Amniotic stem cell (primary cell): ENCODE measurements around the gene SLC15A5.

Source experiments
- DNase-seq: peaks from one replicate; lab custom pipeline; 2025; lab: John Stamatoyannopoulos, UW

The SLC15A5 gene

DNA sequence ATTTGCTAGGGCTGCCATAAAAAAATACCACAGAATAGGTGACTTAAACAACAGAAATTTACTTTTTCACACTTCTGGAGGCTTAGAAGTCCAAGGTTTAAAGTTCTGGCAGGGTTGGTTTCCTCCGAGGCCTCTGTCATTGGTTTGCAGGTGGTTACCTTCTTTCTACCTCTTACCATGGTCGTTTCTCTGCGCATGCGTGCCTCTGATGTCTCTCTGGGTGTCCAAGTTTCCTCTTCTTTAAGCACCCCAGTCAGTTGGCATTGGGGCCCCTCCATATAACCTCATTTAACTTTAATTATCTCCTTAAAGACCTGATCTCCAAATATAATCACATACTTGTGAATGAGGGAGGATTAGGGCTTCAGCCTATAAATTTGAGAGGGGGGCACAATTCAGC, 103.2 kb downstream of the SLC15A5 start:
- no peak for DNase-seq

DNA sequence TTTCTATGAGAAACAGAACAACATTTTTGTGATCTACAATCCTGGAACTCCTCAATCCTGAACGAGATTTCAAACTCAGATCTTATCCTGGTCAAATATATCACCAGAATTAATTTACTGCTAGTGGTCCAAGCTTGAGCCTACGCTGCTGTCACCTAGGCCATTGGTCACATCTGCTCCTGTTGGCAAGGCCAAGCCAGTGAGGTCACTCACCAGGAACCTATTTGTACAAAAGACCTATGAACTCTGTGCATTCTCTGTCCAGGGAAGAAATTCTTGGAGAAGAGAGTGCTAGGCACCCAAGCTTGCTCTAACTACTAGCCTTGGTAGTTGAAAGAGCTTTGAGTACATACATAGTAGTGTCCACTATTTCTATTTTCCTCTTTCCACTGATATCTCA, 106.1 kb downstream of the SLC15A5 start:
- DNase-seq: no peak

DNA sequence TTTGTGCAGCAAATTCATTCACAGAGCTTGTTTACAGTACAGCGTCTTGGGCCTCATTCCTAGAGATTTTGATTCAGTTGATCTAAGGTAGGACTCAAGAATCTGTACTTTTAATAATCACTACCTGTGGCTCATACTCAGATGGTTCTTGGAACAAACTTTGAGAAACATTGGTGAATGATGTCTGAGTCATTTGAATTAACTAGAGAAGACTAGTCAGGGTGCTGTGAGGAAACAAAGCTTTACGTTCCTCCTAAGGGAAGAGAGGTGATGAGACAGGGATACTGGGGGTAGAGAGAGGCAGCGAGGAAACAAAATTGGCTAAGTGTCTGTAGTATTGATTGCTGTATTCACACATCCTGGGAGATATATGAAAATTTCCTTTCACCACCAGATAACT, 109.4 kb downstream of the SLC15A5 start:
- no peak for DNase-seq

DNA sequence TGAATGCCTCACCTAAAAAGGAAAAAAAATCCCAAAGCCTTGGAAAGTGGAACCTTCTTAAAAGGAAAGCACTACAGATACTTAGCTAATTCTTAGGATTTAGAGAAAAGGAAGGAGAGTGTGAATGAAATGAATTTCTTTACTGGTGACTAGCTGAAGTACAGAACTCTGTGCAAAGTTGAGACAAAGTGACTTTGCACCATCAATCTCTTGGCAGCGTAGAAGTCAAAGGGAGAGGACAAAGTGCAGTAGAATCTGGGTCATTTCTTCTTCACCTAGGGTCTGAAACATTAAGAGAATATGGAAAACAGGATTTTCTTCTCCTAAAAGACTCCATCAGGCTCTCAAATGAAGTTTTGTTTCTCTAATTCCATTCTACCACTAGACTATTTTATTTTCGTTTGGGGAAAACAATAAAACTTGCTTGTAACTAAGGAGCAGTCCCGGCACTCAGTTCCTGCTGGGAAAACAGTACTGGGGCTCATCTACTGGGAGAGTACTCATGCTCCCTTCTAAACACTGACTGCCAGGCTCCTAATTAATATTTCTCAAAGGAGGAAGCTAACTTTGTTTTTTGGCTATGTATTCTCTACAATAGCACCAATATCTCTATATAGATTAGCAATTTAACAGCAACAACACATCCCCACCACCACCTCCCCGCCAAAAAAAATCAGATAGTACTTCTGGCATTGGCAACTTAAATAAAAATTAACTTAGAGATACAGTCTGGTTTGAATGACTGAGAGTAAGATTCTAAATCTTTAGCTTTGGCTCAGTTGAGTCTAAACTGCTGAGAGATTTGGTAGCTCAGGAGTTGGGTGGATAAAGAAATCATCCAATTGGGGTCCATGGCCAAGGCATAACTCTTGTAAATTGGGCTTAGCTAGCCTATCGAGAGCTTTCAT, 110.7 kb downstream of the SLC15A5 start:
- no peak for DNase-seq

DNA sequence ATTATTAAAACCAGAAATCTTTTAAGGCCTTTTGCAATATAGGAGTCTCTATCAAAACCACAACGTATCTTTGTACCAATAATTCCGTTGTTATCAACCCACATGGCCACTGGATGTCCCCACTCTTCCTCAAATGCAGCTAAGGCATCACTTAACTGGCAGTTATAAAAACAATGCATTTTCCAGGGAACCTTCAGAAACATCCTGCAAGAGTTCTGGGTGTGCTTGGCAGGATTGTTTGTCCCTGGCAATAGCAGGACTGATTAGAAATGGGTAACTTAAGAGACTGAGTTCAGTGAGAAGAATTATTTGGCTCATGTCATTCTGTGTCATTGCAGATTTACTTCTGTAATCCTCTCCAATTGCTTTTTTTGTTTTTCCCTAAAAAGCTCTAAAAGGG, 112.0 kb downstream of the SLC15A5 start:
- DNase-seq: no peak

DNA sequence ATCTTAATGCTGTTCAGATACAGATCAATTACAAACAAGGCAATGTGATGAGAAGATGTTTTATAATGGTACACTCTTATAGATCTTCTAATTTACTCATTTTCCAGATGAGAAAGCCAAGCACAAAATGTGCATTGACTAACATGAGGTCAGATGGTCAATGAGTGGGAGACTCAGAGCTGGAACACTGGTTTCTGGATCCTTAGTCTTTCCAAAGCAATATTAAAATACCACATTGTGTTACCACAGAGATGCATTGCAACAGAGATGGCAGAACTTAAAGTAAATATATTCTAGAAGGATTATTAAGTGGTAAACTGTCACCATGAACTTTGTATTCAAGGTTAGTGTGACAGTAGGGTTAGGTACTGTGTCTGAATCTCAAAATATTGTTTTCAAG, 113.6 kb downstream of the SLC15A5 start:
- no peak for DNase-seq

DNA sequence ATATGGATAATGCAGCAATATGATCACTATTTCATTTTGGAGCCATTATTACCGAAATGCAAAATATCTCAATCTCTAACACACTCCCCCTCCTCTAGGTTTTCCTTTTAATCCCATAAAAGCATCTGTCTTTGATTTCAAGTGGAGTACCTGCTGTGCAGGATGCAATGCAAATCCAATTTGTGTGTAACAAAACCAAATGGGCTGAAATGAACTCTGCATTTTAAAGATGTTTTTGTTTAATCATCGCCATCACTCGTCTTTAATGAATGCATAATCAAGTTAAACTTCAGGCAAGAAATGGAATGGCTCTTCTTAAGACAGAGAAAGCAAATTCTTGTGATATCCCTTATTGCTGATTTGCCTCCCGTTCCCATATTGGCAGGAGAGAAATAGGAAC, 114.3 kb downstream of the SLC15A5 start:
- no peak for DNase-seq

DNA sequence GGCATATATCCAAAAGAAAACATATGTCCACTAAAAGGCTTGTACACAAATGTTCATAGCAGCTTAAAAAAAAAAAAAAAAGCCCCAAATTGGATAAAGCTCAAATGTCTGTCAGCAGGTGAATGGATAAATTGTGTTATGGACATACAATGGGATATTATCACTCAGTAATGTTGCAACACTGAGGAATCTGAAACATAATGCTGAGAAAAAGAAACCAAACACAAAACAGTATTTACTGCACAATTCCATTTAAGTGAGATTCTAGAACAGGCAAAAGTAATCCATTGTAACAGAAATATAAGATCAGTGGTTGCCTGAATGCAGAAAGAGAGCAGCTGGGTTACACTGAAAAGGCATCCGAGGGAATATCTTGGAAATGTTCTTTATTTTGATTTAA, 117.9 kb downstream of the SLC15A5 start:
- DNase-seq: no peak

DNA sequence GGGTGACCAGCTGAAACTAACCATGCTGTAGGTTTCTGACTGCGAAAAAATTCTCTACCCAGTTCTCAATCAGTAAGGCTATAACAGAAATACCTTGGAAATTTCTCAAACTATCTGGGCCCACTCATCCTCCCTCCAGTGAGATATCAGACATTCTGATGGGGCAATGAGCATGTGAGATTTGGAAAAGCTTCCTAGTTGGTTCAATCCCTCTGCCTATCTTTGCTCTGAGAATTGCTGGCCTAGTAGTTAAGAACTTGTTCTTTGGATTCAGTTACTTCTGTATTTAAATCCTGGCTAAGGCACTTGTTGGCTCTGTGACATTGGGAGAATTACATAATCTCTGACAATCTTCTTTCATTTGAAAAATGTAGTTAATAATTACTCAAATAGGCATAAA, 119.4 kb downstream of the SLC15A5 start:
- no peak for DNase-seq

DNA sequence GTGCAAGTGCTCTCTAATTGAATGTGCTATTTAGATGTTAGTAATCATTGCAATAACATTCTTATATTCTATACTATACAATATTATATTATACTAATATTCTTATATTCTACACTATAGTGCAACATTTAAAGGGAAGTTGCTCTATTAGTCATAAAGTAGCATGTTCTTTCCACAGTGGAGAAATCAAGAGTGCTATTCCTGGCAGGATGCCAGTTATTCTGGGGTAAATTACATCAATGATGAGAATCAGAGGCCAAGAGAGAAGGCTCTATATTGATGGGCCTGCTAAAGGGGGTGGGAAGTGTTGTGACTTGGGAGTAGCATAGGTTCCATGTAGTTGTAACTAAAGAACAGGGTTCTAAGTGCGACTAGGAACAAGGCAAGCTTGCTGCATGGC, 121.5 kb downstream of the SLC15A5 start:
- no peak for DNase-seq

DNA sequence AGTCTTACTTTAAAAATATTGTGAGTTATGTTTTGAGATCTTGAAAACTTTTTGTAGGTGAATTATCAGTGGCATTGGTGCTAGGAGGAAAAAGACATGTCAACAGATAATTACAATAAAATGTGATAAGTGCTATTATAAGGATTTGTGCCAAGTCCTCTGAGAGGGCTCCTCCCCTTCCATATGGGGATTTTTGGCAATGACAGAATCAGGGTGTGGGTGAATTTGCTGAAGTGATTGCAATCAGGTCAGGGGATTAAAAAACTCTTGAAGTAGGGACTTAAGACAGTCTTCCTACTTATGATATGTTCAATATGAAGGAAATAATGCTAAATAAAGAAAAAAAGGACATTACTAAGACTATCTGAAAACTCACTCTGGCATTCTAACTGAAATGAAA, 122.5 kb downstream of the SLC15A5 start:
- no peak for DNase-seq

DNA sequence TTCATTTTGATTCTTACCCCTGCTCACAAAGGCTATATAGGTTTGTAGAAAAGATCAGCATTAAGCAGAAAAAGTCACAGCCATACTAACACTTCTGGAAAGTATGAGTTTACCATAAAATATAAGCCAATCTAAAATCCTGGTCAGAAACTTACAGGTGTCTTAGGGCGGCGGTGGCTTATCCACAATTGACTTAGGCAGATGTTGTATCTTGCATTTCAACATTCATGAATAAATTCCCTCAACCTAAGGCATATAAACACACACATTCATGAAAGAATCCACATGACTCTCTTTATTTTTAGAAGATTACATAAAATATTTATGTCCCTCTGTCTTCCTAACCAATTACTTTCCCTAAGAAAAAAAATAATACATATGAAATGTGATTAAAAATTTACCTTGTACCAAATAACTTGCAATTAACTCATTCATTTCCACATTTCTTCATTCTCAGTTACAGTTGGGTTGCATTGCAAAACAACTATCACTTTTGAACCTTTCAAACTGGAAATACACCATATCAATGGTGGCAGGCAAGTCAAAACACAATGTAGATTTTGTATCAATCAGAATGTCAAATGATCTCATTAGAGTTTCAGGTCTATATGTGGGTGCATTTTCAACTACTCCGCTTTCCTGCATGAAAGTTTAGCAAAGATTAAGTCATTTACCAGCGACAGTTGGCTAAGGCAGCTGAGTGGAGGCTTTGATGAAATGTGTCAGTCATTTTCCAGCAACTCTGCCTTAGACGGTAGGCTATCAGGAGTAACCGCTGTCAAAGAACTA, 124.4 kb downstream of the SLC15A5 start:
- no peak for DNase-seq

DNA sequence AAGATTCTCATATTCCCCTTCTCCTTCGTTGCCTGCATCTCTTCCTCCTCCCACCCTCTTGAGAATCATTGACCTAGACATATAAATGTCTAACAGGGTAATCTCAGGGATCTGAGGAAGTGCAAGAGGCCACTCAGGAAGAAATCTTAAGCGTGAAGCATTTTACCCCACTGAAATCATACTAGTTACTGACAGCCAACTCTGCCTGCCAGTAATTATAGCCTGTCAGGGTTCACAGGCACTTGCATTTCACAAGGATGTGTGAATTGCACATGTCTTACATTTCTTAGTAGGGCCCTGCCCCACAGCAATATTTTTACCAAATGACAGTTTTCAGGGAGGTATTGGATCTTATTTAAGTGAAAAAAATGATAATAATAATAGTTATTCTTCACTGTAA, 127.2 kb downstream of the SLC15A5 start:
- DNase-seq: no peak

DNA sequence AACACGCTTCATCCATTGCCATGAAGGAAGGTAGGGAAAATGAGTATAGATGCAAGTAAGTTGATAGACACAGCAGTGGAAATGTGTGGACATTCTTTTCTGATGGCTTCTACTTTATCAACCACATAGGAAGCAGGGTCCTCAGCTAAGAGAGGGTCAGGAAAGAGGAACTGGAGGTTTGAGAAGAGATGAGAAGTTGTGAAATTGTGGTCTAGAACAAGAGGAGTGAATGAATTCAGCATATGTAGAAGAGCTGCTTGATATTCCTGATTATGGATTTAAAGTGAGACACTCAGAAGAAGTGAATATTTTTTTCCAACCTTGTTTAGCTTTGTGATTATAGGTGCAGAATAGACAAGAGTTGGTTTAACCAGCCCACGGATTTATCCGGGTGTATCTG, 128.5 kb downstream of the SLC15A5 start:
- DNase-seq: no peak
